HPDE6-E6E7 (cell line): ENCODE data around the gene ACSBG1.
A peak's percentile ranks its signal among the peaks of the same experiment; 100 is the strongest.

Source experiments
- DNase-seq: peaks from one replicate; pipeline ENCODE4 v3.0.0; 2011; ENCODE audit warnings: missing footprints; ENCODE audit errors: extremely low spot score

Gene ACSBG1

DNA sequence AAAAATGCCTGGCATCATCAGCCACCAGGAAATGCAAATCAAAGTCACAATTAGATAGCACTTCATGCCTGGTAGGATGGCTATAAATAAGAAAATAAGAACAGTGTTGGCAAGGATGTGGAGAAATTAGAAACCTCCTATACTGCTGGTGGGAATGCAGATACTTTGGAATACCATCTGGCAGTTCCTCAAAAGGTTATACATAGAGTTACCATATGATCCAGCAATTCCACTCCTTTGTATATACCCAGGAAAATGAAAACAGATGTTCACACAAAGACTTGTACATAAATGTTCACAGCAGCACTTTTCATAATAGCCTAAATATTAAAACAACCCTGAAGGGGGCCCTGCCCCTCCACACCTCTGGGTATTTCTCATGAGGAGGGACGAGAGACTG, 13.7 kb downstream of the ACSBG1 start:
- DNase-seq, result no peak

DNA sequence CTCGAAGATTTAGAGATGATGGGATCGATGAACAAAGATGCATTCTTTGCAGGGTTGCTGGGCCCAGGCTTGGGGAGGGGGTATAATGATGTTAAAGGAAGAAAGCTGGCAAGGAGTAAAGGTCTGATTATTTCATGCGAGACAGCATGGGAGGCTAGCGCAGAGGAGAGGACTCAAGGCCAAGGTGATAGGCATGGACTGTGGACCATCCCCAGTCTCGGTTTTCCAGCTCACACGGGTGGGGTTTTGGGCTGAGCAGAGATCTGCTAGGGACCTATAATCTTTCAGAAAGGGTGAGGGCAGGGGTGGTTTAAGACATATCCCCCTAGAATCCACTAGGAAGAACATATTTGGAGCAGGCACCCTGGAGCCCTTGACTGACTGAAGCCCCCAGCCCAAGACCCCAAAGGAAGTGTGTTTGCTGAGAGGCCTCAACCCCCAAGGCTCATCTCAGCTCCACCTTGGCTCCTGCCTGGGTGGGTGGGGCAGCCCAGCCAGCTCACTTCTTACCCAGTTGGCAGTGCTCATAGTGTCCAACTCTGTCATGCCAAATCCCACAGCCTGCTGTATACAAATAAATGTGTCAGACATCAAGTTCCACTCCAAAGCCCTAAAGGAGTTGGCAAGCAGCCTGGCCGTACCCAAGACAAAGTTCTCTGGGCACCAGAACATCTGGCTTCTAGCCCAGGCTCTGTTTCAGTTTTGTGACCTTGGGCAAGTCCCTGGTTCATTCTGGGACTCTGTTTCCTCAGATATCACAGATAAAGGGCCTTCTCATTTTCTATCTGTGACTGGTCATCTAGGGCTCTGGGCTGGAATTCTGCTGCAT, 17.9 kb downstream of the ACSBG1 start:
- DNase-seq, result no peak

DNA sequence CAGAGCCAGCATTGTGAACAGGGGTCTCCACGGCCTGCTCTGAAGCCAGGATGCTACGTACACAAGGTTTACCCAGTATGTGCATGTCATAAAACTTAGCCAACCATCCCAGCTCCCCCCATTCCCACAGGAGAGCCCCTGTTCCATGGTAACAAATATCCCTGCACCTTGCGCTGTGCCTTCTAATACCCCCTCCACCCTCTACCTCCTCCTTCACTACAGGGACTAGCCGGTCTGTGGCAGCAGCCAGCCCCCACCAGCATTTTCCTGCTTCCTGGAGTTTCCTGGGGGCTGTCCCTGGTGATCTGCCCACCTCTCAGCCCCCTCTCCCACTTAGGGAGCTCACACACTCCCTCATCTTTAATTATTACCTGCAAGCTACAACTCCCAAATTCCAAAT, 20.4 kb downstream of the ACSBG1 start:
- no peak for DNase-seq

DNA sequence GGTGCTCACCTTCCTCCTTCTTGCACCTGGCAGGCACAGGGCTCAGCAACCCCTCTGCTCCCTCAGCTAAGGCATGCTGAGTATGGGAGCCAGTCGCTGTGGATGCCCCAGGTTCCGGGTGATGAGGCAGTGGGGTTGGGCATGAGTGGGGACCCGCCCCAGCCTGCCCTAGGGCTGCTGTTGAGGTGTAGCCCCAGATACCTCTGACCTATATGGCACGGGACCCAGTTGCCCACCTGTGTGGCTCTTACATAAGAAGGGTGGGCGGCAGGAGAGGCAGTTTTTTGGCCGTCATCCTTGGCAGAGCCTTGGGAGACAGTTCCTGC, 21.0 kb downstream of the ACSBG1 start:
- no peak for DNase-seq

DNA sequence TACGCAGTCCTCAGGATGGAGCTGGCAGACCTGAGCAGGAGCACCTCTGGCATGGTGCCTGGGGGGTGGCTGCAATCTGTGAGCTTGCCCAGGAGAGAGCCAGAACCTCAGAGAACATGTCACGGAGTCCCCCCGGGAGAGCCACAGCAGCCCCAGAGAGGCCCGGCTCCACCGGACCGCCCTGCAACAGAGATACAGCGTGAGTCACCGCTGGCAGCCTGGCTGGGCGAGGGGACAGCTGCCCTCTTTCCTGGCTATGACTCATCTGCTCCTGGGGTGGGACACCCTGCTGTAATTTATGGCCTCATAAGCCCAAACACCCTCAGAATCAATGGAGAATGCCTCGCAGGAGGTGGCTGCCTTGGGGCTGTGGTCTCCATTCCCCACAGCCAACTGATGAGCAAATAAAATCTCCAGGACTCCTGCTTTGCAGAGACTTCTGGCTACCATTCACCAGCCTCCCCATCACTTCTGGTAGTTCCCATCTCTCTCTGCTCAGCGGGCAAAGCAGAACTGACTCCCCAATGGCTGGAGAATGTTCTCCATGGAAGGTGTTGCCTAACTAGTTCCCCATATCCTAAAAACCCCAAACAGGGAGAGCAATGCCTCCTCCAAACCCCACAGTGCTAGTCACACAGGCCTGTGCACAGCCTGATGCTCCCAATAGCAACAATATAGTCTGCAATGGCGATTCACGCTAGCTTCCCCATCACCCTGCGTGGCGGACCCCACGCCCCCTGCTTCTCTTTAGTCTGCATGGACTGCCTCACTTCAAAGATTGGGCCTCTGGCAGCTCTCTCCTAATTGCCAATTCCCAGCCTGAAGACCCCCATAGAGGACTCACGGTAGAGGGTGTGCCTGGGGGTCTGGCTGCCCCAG, 21.6 kb downstream of the ACSBG1 start:
- peak; percentile 54 for DNase-seq

DNA sequence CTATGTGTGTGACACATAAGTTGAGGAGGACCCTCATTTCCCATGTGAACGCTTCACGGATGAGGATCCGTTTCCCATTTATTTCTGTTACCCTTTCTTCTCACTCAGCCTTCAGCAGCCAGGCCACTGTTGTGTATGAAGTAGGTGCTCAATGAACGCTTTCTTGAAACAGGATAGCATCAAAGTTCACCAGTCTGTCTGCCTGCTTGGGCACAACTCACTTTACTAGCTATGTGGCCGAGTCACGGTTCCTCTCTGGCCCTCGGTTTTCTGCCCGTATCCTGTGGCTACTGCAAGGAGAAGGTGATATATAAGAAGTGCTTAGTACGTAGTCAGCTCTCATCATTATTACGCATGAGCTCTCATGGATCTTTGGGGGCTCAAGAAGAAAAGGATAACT, 22.4 kb downstream of the ACSBG1 start:
- DNase-seq, result no peak

DNA sequence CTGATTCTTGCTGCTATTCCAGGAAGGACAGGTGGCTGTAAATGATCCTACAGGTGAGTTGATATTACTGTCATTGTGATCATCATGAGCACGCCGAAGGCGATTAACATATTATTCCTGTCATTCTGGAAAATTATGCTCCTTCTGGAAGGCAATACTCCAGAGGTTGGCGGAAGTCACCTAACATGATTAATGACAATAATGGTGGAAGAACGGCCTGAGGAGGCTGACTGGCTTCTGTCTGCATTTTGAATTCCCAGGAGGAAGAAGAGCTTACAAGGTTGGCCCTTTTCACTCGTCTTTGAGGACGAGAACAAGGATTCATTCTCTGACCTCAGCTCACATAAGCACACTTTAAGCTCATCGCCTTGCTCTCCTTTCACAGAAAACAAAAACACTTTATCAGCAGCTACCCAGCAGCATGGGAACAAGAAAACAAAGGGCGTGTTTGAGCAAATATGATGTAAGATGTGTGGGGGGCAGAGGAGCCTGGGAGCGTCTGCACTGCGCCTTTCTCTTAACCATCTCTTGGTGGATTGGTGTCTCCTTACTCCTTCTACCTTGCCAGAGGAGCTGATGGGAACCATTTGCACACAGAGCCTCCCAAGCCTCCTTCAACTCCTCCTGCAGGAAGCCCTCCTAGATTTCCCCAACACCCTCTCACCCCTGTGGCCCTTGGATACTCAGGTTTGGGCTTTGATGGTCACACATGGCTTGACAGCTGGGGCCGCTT, 23.0 kb downstream of the ACSBG1 start:
- no peak for DNase-seq

DNA sequence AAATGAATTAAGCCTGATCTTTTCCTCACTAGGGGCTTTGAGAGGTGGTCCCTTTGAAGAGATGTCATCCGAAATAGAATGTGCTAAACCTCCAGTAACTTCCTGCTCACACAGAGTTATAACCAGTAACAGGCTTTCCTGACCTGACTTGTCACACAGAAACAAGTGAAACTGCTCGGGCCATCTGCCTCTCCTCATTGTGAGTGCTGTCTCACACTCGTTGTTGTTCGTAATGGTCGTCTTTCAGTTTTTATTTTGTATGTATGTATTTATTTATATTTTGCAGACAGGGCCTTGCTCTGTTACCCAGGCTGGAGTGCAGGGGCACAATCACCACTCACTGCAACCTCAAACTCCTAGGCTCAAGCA, 24.0 kb downstream of the ACSBG1 start:
- no peak for DNase-seq

DNA sequence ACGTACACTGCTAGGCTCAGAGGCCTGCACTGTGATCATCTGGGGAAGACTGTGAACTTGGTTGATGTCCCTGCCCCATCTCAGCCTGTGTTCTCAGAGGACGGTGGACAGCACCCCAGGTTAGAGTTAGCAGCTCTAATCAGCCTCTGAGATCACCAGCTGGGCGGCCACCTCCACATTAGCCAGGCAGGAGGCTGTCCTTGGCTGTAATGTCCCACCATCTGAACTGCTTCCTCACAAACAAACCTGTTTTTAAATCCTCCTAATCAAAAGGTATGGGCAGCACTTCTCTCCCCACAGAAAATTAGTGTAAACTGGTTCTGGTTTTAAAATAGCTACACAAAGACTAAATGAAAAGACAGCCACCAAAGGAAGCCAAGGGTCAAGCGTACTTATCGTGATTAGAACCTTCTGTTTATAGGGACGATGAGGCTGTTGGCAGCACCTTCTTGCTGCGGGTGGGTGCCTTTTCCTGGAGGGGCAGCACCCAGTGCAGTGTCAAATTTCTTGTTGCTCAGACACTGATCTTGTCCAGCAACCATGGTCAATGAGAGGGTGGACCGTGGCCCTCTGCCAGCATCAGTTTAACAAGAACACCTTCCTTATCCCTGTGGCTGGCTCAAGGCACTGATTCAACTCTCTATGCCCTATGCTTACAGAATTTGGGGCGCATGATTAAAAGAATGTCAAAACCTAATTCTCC, 24.6 kb downstream of the ACSBG1 start:
- DNase-seq, result no peak

DNA sequence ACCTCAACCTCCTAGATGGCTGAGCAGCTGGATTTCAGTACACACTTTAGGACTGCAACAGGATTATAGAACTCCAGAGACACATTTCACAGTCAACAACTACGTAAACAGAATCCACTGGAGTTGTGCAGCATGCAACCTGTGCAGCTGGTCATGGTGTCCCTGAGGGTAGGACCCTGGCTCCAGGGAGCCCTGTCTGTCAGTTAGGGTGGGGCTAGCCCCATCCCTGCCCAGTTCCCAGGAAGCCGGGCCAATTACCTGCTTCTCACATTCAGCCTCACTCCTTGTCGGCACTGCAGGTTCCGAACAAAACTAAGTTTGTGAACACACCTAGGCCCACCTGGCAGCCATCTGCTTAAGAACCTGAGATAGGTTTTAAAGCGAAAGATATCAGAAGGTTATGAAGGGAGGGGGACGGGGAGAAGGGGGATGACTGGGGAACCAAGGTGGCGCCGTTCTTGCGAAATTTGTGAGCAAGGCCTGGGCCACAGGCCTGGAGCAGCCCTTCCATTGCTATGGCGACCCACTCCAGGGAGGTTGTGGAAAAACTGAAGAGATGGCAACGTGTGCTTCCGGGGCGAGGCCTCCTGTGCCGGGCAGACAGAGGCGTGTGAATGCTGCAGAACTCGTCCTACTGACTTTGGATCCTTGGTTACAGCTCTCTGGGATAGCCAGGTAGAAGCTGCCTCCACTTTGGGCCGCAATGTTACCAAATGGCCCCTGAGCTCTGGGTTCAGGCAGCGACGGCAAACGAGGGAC, 25.3 kb downstream of the ACSBG1 start:
- DNase-seq, result no peak

DNA sequence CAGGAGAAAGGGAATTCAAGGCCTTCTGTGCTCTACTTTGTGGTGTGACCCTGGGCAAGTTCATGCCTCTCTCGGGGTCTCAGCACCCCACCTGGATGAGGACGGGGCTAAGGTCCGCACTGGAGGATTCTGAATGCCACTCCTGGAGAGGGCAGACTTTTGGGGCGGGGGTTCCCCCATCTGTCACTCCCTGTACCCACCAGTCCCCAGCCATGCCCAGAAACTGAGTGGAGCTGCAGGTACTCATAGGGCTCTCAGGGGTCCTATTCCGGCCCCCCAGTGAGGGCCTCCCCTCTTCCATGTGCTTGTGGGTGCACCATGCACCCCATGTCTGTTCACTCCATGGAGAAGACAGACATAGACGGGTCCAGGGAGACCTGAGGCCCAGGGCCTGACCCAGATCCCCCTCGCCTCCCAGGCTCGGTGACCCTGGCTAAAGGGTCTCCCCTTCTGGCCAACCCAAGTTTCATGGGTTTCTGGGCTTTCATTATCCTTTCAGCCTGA, 26.0 kb downstream of the ACSBG1 start:
- no peak for DNase-seq

DNA sequence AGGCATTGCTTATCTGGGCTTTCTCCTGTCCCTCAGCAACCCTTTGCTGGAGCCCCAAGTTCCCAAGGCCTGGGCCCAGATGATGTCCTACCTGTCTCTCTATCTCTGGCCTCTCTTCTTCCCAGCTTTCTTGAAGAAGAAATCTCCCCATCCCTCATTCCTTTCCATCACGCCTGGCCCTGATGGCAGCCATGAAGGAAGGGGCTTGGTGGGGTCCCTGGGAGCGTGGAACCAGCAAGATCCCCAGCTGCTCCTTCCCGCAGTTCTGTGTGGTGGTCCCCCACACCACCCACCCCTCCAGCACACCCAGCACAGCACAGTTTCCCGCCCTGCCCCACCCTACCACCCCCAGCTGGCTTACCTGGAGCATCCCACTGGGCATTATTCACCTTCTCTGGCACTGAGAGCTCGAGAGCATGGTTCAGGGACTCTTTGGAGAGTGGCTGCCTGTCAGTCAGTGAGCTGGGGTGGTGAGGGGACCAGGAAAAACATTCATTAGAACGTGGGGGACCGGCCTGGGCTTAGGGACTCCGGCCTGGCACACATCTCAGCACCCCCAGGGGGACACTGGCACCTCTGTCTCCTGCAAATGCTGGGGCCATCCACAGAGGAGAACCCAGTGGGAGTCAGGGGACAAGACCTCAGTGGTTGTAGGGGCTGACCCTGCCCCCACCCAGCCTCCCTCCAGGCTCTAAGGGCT, 26.6 kb downstream of the ACSBG1 start:
- DNase-seq, result no peak

DNA sequence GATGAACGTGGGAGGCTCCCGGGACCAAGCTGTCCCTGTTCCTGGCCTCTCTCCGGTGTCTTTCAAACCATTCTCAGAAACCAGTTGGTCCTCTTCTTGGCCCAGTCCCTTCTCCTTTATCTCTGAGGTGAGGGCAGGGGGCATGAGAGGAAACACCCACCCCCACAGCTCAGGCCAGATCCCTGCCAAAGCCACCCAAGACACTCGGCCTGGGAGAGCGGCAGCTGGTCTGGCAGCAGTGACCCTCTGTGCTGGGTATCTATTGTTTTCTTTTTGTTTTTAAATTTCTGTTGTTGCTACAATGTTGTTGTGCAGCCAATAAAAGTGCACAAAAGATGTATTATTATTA, 27.3 kb downstream of the ACSBG1 start:
- DNase-seq, result no peak

DNA sequence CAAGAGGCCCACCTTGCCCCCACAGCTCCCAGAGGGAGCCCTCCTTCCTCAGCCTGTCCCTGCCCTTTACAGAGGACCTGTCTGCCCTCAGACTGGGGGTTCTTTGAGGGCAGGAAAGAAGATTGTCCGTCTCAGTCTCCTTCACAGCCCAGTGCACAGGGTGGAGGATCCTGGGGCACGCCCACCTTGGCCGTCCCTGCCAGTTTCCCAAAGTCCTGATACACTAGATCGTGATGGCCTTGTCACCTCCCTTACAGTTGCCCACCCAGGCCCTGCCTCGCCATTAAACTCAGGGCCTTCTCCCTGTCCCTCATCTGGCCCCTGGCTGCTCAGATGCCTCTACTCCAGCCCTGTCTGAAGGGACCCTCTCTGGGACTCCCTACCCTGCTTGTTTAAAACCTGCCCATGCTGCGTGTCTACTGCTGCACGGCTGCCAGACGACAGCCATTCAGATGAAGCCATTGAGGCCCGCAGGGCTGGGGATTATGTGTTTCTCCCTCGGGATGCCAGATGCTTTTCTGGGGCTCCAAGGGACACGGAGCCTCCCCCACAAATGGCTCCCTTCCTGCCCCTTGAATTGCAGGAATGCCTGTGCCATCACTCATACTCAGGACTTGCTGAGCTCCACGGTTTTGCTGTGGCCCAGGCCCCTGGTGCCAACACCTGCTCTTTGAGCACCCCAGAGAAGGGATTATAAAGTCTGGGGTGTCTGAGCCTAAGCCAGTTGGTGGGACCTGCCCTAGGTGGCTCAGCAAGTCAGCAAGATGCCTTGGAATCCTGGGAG, 27.8 kb downstream of the ACSBG1 start:
- no peak for DNase-seq

DNA sequence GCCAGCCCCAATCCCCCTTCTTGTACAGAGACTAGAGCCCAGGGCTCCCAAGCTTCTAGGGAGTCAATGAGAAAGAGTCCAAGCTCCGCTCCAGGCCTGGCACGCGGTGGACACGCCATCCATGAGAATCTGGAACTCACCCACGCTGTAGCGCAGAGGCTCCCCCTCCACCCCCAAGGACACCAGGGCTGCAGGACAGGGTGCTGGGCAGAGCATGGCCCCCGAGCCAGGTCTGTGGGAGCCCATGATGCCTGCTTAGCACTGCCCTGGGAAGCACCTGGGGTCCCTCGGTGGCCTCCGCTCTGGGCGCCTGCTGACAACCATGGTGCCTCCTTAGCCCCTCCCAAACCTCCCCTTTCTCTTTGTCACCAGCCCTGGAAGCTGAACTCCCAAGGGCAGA, 28.5 kb downstream of the ACSBG1 start:
- DNase-seq, result no peak

DNA sequence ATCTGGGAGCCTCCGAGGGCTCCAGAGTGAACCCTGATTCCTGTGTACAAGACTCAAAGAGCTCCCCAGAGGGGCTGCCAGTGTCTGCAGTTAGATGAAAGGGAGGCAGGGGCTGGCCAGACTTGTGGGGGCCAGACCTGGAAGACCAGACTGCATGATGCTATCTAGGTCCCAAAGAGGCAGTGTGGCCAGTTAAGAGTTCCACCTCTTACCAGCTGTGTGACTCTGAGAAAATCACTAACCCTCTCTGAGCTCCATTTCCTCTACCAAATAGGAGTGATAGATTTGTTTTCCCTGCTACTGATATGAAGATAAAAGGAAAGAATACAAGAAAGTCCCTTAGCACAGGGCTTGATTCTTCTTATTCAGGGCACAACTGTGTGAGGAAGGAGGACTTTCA, 29.0 kb downstream of the ACSBG1 start:
- no peak for DNase-seq

DNA sequence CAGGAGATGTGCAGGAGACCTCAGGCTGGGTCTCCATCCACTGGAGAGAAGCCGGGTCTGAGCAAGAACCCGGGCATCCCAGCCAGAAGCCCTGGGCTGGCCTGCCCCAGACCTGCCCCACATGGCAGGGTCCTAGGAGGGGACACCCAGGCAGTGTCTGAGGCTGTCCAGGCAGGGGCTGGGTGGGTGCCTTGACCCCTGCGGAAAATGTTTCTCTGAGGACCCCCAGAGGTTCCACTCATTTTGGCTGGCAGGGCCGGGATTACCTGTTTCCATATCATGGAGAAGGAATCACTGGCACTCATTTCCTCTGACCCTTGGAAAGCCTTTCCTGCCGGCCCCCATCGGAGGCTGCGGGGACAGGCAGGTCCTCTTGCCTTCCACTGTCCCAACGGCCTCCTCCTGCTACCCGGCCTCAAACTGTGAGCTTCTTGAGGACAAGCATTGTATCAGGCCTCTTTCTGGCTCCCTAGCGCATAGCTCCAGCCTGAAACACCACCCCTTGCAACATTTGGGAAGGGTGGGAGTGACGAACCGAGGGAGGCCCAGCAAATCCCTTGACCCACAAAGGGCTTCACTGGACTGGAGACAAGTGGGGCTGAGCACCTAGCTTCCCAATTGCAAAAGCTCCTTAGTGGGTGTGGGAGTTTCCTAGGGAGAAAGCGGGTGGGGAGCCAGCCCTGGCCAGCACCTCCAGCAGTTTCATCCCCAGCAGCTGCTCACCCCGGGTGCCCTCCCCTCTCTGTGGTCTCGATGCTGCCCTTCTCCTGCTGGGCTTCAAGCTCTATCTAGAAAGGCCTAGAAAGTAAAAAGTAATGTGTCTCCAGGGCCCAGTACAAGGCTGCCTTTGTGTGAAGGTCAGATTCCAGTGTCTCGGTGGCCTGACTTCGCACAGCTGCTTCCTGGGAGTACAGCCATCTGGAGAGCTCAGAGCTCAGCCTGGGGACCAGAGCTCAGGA, 29.7 kb downstream of the ACSBG1 start:
- DNase-seq, result no peak
